Stimulated activated CD8-positive, alpha-beta memory T cell treated with anti-CD3 and anti-CD28 coated beads, Interleukin-7, amount 100 ng/mL, for 48 hours (primary cell): Measurements from ENCODE around the gene AGAP1.

Source experiments
- DNase-seq, 2 donors: peaks; one replicate each; pipeline ENCODE4 v3.0.0-alpha.2; 2020; ENCODE audit warnings: low read depth in 1 of 2; ENCODE audit errors: extremely low read depth in 1 of 2

Gene AGAP1

GRCh38 chr2:235530735-235531134, 36.9 kb downstream of the AGAP1 start:
- no peak for DNase-seq

- DNase-seq: no peak
These were observed 38.5 kb downstream of the AGAP1 start for GRCh38 chr2:235532307-235532706.

- DNase-seq: no peak
These were observed 39.4 kb downstream of the AGAP1 start for GRCh38 chr2:235533198-235533597.

GRCh38 chr2:235533616-235534385, 40.0 kb downstream of the AGAP1 start:
- no peak for DNase-seq

- DNase-seq: no peak
These were observed 41.0 kb downstream of the AGAP1 start for GRCh38 chr2:235534678-235535422.

- DNase-seq: no peak
These were observed 41.7 kb downstream of the AGAP1 start for GRCh38 chr2:235535423-235536130.

- no peak for DNase-seq
These were observed 42.9 kb downstream of the AGAP1 start for GRCh38 chr2:235536711-235537110.

- no peak for DNase-seq
These were observed 43.3 kb downstream of the AGAP1 start for GRCh38 chr2:235537186-235537585.

- no peak for DNase-seq
These were observed 43.7 kb downstream of the AGAP1 start for GRCh38 chr2:235537587-235537986.

GRCh38 chr2:235538144-235538639, 44.3 kb downstream of the AGAP1 start:
- DNase-seq: no peak

GRCh38 chr2:235538981-235539380, 45.1 kb downstream of the AGAP1 start:
- no peak for DNase-seq

- no peak for DNase-seq
These were observed 45.9 kb downstream of the AGAP1 start for GRCh38 chr2:235539773-235540172.

- DNase-seq: no peak
These were observed 47.2 kb downstream of the AGAP1 start for GRCh38 chr2:235541016-235541415.

- no peak for DNase-seq
These were observed 48.2 kb downstream of the AGAP1 start for GRCh38 chr2:235541838-235542549.

- DNase-seq: no peak
These were observed 48.9 kb downstream of the AGAP1 start for GRCh38 chr2:235542733-235543127.

GRCh38 chr2:235543128-235543750, 49.4 kb downstream of the AGAP1 start:
- DNase-seq: no peak

- DNase-seq: no peak
These were observed 50.2 kb downstream of the AGAP1 start for GRCh38 chr2:235543851-235544688.

GRCh38 chr2:235544689-235544969, 50.8 kb downstream of the AGAP1 start:
- no peak for DNase-seq

GRCh38 chr2:235545339-235546150, 51.7 kb downstream of the AGAP1 start:
- DNase-seq: no peak
